Epithelial cell of alveolus of lung (primary cell): ENCODE data around the gene ZFHX3. TPM values are rescaled to one million over a fixed set of nuclear protein-coding genes. Genes with fewer than 3 reads are reported as not detected.

ENCODE experiments used
- total RNA-seq: library from RNA; depleted of rRNA; stranded (reverse); fragments of >200 nt; gene quantifications from 2 replicates; pipeline ENCODE4 v1.2.1, GENCODE V29; 2015

The ZFHX3 gene
- total RNA-seq, result 6.5 and 17.0 TPM in 2 replicates

GRCh38 chr16:73047536-73048291 lies at the start of gene ZFHX3:
TSS of gene ZFHX3 (minus strand) at chr16:73048128. CDS start at chr16:72960145, 87,983 bp downstream.

